BE2C (cell line): ENCODE measurements around the gene RAB1A.

Experiments
- DNase-seq: peaks from one replicate; pipeline ENCODE4 v3.0.0-alpha.2; 2020
- H3K27me3 ChIP-seq: fragments of 250-450 bp; sonication (Bioruptor Pico); 2 replicates; pipeline ENCODE4 v1.5.1; 2020; ENCODE audit warnings: mild to moderate bottlenecking
- H3K36me3 ChIP-seq: fragments of 250-450 bp; sonication (Bioruptor Pico); 2 replicates; pipeline ENCODE4 v1.5.1; 2020; ENCODE audit warnings: mild to moderate bottlenecking
- H3K4me1 ChIP-seq: fragments of 250-450 bp; sonication (Bioruptor Pico); 2 replicates; pipeline ENCODE4 v1.5.1; 2020
- H3K4me3 ChIP-seq: 2 replicates; pipeline ENCODE4 v1.5.1; 2011; ENCODE audit warnings: low read depth, low read length
- H3K9me3 ChIP-seq: fragments of 250-450 bp; sonication (Bioruptor Pico); 2 replicates; pipeline ENCODE4 v1.5.1; 2020
- CTCF ChIP-seq: IDR thresholded peaks from 2 replicates; pipeline ENCODE4 v1.5.1; 2012; ENCODE audit warnings: mild to moderate bottlenecking, low read depth, low read length

RAB1A gene

GRCh38 chr2:65050931-65051330 lies 79.0 kb downstream of the RAB1A start:
- Histone ChIP-seq H3K36me3 (no peaks in the 10 kb centered on the region), H3K4me1 (no peaks in the 10 kb centered on the region), H3K9me3 (no peaks in the 10 kb centered on the region), H3K27me3 (no peaks in the 10 kb centered on the region), H3K4me3 (no peak overlapping the region)
- TF ChIP-seq CTCF: no peak
- DNase-seq: no peak

- Histone ChIP-seq H3K36me3 (no peaks in the 10 kb centered on the region; the same call in 1 of the 2 replicates), H3K4me3 (no peak overlapping the region), H3K27me3 (no peaks in the 10 kb centered on the region), H3K4me1 (no peaks in the 10 kb centered on the region), H3K9me3 (no peaks in the 10 kb centered on the region)
- TF ChIP-seq CTCF: no peak
- DNase-seq: no peak
Observed at GRCh38 chr2:65049010-65049639, 80.8 kb downstream of the RAB1A start.

GRCh38 chr2:65046633-65047407 lies 83.1 kb downstream of the RAB1A start:
- no peaks in the 10 kb centered on the region for H3K4me1 ChIP-seq

GRCh38 chr2:65045651-65046050 lies 84.3 kb downstream of the RAB1A start:
- no peaks in the 10 kb centered on the region; the same call in 1 of the 2 replicates for H3K36me3 ChIP-seq
- TF ChIP-seq CTCF: no peak
- no peaks in the 10 kb centered on the region for H3K9me3 ChIP-seq
- no peaks in the 10 kb centered on the region for H3K4me1 ChIP-seq
- H3K4me3 ChIP-seq: no peak overlapping the region
- H3K27me3 ChIP-seq: no peaks in the 10 kb centered on the region
- no peak for DNase-seq

More at GRCh38 chr2:65046633-65047407, 83.1 kb downstream of the RAB1A start:
- no peak for DNase-seq
- Histone ChIP-seq H3K36me3 (no peaks in the 10 kb centered on the region; the same call in 1 of the 2 replicates), H3K4me3 (no peak overlapping the region), H3K9me3 (no peaks in the 10 kb centered on the region), H3K27me3 (no peaks in the 10 kb centered on the region)
- TF ChIP-seq CTCF: no peak

GRCh38 chr2:65044097-65044735 lies 85.7 kb downstream of the RAB1A start:
- H3K4me1 ChIP-seq: no peaks in the 10 kb centered on the region
- no peak for TF ChIP-seq CTCF
- no peak for DNase-seq
- H3K9me3 ChIP-seq: no peaks in the 10 kb centered on the region
- no peak overlapping the region for H3K4me3 ChIP-seq
- no peaks in the 10 kb centered on the region for H3K27me3 ChIP-seq
- no peaks in the 10 kb centered on the region; the same call in 1 of the 2 replicates for H3K36me3 ChIP-seq

GRCh38 chr2:65043001-65043400 lies 86.9 kb downstream of the RAB1A start:
- H3K4me1 ChIP-seq: no peaks in the 10 kb centered on the region
- H3K9me3 ChIP-seq: no peaks in the 10 kb centered on the region
- no peak overlapping the region for H3K4me3 ChIP-seq
- H3K27me3 ChIP-seq: no peaks in the 10 kb centered on the region
- no peak for DNase-seq
- H3K36me3 ChIP-seq: no peaks in the 10 kb centered on the region; the same call in 1 of the 2 replicates
- no peak for TF ChIP-seq CTCF
